ENCODE results near the gene SCYL1. TPM values are rescaled to one million over a fixed set of nuclear protein-coding genes. Genes with fewer than 3 reads are reported as not detected.
"Not testable (repeated sequence)": the region's sequence is repeated elsewhere in the genome, so short reads cannot be mapped to it uniquely, and the experiment has no call there.

SCYL1 gene
- total and polyA plus RNA-seq, 2 donors (not counting 1 experiment from before 2014, with no cell fraction given): 76.5 to 85.5 TPM

GRCh38 chr11:65564879-65565559, 40.1 kb downstream of the SCYL1 start:
- ChIA-PET POLR2A (interaction anchor here (0.7 to 1.2 kb wide), 3 partner anchors 61 to 313 kb away, joined by 3 to 6 read pairs (median 5); no protein-coding TSS in a partner anchor), CTCF (interaction anchor here (0.8 to 4.2 kb wide), 6 partner anchors 14 to 182 kb away, joined by 3 to 21 read pairs (median 6); partner anchors contain the start of gene SLC25A45)
- Mint-ChIP-seq H3K4me1 (peaks cover 39% of the 10 kb centered on the region), H3K27ac (peak overlapping the region; percentile 88)
- DNase-seq; H3K27me3 Mint-ChIP-seq; H3K9me3 ChIP-seq (ENCODE audit: control extremely low read depth in 1 of 3, control insufficient read depth in 2 of 3, insufficient read depth in 1 of 3, low read length in 2 of 3); H3K36me3 ChIP-seq (replicated peaks in 1 of 2; ENCODE audit: control extremely low read depth in 1 of 2, control insufficient read depth in 1 of 2, extremely low read depth in 1 of 2, insufficient read depth in 2 of 2, low read length in 1 of 2); H3K4me3 ChIP-seq (ENCODE audit: control extremely low read depth in 1 of 5, extremely low read depth in 1 of 5, insufficient read depth in 1 of 5, low read depth in 2 of 5, low read length in 4 of 5); H3K9ac ChIP-seq (ENCODE audit: low read length); ATAC-seq (ENCODE audit: low read depth); intact Hi-C loops (cut with micrococcal nuclease); H2AFZ ChIP-seq (ENCODE audit: insufficient read depth, low read depth, low read length, poor library complexity, severe bottlenecking); H3K9me3 Mint-ChIP-seq (ENCODE audit: insufficient read depth); H3K27me3 ChIP-seq (replicated peaks in 1 of 4; ENCODE audit: control extremely low read depth in 1 of 4, control insufficient read depth in 3 of 4, insufficient read depth in 4 of 4, low read length in 3 of 4); H3K4me3 Mint-ChIP-seq: not testable (repeated sequence)
- peaks cover 11% of the 10 kb centered on the region for H4K20me1 ChIP-seq (ENCODE audit: control insufficient read depth, insufficient read depth, low read length, poor library complexity, severe bottlenecking)
- 99% methylated on average over 8 of the region's 12 CpGs for WGBS (ENCODE audit: insufficient coverage)
- H3K4me2 ChIP-seq (replicated peaks; ENCODE audit: low read depth, low read length, poor library complexity, severe bottlenecking): peak overlapping the region; percentile 35
- peaks cover 89% of the 10 kb centered on the region for H3K79me2 ChIP-seq (ENCODE audit: control insufficient read depth, insufficient read depth, low read length)
- H3K4me1 ChIP-seq (ENCODE audit: control insufficient read depth in 2 of 2, insufficient read depth in 2 of 2, low read length in 2 of 2): peaks cover 33 to 43% of the 10 kb centered on the region in 2 donors
- peak overlapping the region; percentile 35 to 81 for H3K27ac ChIP-seq (ENCODE audit: low read length in 2 of 2)

DNA sequence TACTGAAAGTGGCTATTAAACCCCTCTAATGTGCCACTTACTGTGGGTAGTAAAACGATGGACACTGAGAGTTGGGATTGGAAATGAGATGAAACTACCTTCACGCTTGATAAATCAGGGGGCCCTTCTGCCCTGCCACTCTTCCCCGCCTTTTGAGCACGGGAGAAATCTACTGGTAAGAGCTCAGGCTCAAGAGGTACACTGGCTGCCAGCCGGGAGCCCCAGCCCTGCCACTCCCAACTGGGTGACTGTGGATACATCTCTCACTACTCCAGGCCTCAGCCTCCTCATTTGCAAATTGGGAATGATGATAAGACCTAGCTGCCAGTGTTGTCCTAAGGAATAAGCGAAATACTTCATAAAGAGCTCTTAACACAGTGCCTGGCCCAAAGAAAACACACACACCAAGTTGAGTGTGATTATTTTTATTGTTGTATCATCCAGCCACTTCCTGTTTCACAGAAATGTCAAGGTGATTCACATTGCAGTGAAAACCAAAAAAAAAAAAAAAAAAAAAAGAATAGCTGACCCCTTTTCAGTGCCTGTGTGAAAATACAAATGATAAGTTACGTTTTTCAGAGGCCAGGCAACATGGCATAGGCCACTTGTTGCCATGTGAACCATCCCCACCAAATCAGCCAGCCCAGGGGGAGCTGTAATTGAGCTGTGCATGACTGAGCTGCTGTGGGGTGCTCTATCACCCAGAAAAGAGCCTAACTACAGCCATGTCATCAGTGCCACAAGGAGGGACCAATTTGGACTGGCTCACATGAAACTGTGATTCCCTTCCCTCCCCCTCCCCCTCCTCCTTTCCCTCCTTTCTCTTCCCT, 41.0 kb downstream of the SCYL1 start:
- Histone ChIP-seq H2AFZ (ENCODE audit: insufficient read depth, low read depth, low read length, poor library complexity, severe bottlenecking) (no peak overlapping the region), H4K20me1 (ENCODE audit: control insufficient read depth, insufficient read depth, low read length, poor library complexity, severe bottlenecking) (peaks cover 16% of the 10 kb centered on the region), H3K36me3 (replicated peaks in 1 of 2; ENCODE audit: control extremely low read depth in 1 of 2, control insufficient read depth in 1 of 2, extremely low read depth in 1 of 2, insufficient read depth in 2 of 2, low read length in 1 of 2) (peaks cover 0 to 6% of the 10 kb centered on the region in 2 experiments), H3K4me3 (ENCODE audit: control extremely low read depth in 1 of 5, extremely low read depth in 1 of 5, insufficient read depth in 1 of 5, low read depth in 2 of 5, low read length in 4 of 5) (no peak overlapping the region), H3K79me2 (ENCODE audit: control insufficient read depth, insufficient read depth, low read length) (peaks cover 87% of the 10 kb centered on the region), H3K27me3 (replicated peaks in 1 of 4; ENCODE audit: control extremely low read depth in 1 of 4, control insufficient read depth in 3 of 4, insufficient read depth in 4 of 4, low read length in 3 of 4) (no peaks in the 10 kb centered on the region), H3K9ac (ENCODE audit: low read length) (peak overlapping the region; percentile 20), H3K4me2 (replicated peaks; ENCODE audit: low read depth, low read length, poor library complexity, severe bottlenecking) (peak overlapping the region; percentile 35), H3K4me1 (ENCODE audit: control insufficient read depth in 2 of 2, insufficient read depth in 2 of 2, low read length in 2 of 2) (peaks cover 35 to 47% of the 10 kb centered on the region in 2 donors), H3K27ac (ENCODE audit: low read length in 2 of 2) (peak overlapping the region; percentile 35 to 81), H3K9me3 (ENCODE audit: control extremely low read depth in 1 of 3, control insufficient read depth in 2 of 3, insufficient read depth in 1 of 3, low read length in 2 of 3) (no peaks in the 10 kb centered on the region)
- Mint-ChIP-seq H3K4me1 (peaks cover 44% of the 10 kb centered on the region), H3K4me3 (peak overlapping the region; percentile 55), H3K27ac (peak overlapping the region; percentile 88), H3K27me3 (no peaks in the 10 kb centered on the region), H3K9me3 (ENCODE audit: insufficient read depth) (no peaks in the 10 kb centered on the region)
- ATAC-seq (ENCODE audit: low read depth) (no peak), DNase-seq (peak; percentile 58)
- WGBS (ENCODE audit: insufficient coverage): 100% methylated on average over 2 of the region's 7 CpGs
- ChIA-PET CTCF (interaction anchor here (0.6 to 4.2 kb wide), 12 partner anchors 11 to 237 kb away, joined by 3 to 21 read pairs (median 5); partner anchors contain the start of gene SLC25A45), POLR2A (interaction anchor here (0.6 to 1.3 kb wide), 7 partner anchors 22 to 1281 kb away, joined by 3 to 5 read pairs (median 4); no protein-coding TSS in a partner anchor)
- TF ChIP-seq EZH2 (IDR thresholded peaks at IDR 0.05; ENCODE audit: borderline replicate concordance, insufficient read depth, low read depth, low read length, poor library complexity, severe bottlenecking) (no peak), CTCF (IDR thresholded peaks at IDR 0.05) (no peak)
- intact Hi-C loops (cut with micrococcal nuclease): no loop called here

All from B cell (primary cell).